ENCODE data around the gene LRRC4C.

- TF ChIP-seq CTCF (IDR thresholded peaks at IDR 0.05) (no peak), EZH2 (IDR thresholded peaks at IDR 0.05) (no peak), EZH2phosphoT487 (IDR thresholded peaks at IDR 0.05) (no peak)
These were observed 75.7 kb downstream of the LRRC4C start for GRCh38 chr11:41383768-41384167.
